D341Med (cell line): ENCODE results near the gene SHH.

Experiments
- DNase-seq: peaks from one replicate; pipeline ENCODE4 v3.0.0; 2012; ENCODE audit warnings: low spot score

The SHH gene

GRCh38 chr7:155792315-155792960 lies 19.8 kb downstream of the SHH start:
- DNase-seq, result no peak

GRCh38 chr7:155791836-155792235 lies 20.4 kb downstream of the SHH start:
- no peak for DNase-seq

- DNase-seq, result no peak
Observed at GRCh38 chr7:155791214-155791737, 21.0 kb downstream of the SHH start.

- no peak for DNase-seq
Observed at GRCh38 chr7:155790666-155791065, 21.6 kb downstream of the SHH start.

GRCh38 chr7:155789001-155789725 lies 23.1 kb downstream of the SHH start:
- DNase-seq, result no peak

- no peak for DNase-seq
Observed at GRCh38 chr7:155788616-155789000, 23.7 kb downstream of the SHH start.

- no peak for DNase-seq
Observed at GRCh38 chr7:155787171-155787851, 25.0 kb downstream of the SHH start.

DNA sequence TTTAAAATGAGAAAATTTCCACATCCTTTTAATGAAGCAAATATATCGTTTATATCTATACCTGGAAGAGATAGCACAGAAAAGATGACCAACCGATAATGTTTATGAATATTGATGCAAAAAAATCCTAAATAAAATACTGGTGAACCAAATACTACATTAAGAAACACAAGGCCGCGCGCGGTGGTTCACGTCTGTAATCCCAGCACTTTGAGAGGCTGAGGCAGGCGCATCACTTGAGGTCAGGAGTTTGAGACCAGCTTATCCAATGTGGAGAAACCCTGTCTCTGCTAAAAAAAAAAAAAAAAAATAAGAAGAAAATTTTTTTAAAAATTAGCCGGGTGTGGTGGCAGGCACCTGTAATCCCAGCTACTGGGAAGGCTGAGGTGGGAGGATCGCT lies 25.8 kb downstream of the SHH start:
- no peak for DNase-seq

DNA sequence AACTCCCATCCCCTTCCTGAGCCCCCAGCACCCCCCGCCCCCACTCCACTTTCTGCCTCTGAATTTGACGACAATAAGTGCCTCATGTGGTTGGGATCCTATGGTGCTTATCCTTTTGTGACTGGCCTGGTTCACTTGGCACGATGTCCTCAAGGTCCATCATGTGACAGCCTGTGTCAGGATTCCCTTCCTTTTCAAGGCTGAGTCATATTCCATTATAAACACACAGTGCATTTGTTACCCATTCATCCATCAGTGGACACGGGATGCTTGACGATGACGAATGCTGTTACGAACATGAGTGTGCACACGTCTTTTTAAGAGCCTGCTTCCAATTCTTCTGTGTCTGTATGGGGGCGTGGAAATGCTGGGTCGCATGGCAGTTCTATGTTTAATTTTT lies 26.7 kb downstream of the SHH start:
- no peak for DNase-seq

GRCh38 chr7:155782466-155782865 lies 29.8 kb downstream of the SHH start:
- no peak for DNase-seq

- no peak for DNase-seq
Observed at GRCh38 chr7:155781433-155781832, 30.8 kb downstream of the SHH start.

DNA sequence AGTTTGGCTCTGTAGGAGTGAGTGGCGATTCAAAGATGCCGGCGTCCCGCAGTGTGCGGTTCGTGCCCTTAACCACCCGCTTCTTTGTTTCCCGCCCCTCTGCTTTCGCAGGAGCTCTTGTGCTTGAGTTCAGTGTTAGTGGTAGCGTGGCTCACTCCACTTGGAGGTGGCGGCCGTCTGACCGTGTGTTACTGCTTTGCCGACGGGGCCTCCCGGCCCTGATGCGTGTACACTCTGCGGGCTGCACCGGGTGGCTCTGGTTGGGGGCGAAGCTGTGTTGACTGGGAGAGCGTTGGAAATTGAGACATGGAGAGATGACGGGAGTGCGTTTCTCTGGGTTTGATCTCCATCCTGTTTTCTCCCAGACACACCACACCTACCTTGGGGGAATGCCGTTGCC lies 31.4 kb downstream of the SHH start:
- no peak for DNase-seq

GRCh38 chr7:155778349-155778748 lies 33.9 kb downstream of the SHH start:
- no peak for DNase-seq

GRCh38 chr7:155776606-155777005 lies 35.7 kb downstream of the SHH start:
- DNase-seq, result no peak

GRCh38 chr7:155775691-155776090 lies 36.6 kb downstream of the SHH start:
- no peak for DNase-seq

GRCh38 chr7:155774947-155775346 lies 37.3 kb downstream of the SHH start:
- DNase-seq, result no peak

- no peak for DNase-seq
Observed at GRCh38 chr7:155773531-155773930, 38.7 kb downstream of the SHH start.

DNA sequence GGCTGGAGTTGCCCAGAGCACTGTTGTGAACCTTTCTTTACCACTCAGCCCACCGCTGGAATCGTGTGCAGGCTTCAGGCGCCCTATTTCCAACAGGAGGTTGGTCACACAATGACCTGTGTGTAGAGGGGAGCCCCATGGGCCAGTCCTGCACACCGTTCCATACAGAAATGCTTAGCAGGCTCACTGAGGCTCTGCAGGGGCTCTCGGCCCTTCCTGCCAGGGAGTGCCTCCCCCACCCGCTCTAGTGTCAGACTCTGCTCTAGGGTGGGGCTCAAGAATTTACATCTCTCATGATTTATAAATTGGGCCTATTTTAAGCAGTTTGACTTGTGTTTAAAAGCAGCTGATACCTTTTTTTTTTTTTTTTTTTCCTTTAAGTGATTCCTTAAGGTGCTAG lies 42.0 kb downstream of the SHH start:
- DNase-seq, result no peak

- no peak for DNase-seq
Observed at GRCh38 chr7:155769701-155770100, 42.6 kb downstream of the SHH start.

DNA sequence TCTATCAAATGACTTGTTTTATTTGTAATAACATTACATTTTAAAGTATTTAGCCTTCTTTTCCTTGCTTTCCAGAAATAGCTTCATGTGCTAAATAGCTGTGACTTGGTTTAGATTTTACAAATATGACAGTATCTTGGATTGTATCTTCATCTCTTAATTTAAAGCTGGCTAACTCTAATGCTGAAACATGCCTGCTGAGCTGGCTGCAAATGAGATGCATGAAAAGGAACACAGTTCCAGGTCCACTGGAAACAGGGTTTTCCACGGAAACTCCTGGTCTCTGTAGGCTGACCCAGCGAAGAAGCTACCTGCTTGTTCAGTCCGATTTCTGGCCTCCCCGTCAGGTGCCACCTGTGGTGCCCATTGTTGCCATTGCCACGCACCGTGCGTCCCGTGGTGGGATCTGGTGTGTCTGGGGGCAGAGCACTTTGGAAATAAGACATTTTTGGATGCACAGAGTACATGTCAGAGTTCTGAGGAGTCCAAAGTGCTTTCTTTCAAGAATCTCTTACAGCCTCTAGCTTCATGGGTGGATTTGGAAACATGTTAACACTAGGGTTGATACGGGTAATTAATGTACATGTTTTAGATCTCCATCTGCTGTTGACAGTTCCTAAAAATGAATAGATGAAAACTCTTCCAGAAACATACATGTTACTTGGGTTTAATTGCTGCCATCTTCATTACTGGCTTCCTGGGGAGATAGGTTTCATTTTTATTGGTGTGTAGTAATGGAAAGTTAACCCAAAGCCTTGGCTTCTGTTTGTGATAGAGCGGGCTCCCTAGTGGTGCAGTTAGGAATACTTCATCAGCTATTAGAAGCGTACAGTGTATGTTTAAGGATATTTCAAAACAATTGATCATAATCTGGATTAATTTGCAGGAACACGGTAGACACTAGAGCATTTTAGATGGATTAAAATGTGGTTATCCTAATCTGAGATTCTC lies 45.0 kb downstream of the SHH start:
- no peak for DNase-seq

DNA sequence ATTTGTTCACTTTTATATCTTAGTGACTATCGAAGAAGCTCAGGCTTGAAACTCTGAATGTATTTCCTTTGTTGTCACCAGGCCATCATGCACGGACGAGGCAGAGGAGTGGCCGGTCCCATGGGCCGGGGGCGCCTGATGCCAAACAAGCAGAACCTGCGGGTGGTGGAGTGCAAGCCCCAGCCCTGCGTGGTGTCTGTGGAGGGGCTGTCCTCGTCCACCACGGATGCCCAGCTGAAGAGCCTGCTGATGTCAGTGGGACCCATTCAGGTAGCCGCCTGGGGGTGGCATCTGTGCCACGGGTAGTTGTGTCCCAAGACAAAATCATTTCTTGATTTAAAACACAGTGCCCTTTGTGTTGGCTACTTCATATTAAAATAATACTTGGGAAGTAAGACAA lies 45.9 kb downstream of the SHH start:
- DNase-seq, result no peak

- DNase-seq, result no peak
Observed at GRCh38 chr7:155765458-155765857, 46.8 kb downstream of the SHH start.
